Thoracic aorta (tissue), 2 donors: Measurements from ENCODE around the gene PINK1. TPM values are rescaled to one million over a fixed set of nuclear protein-coding genes. Genes with fewer than 3 reads are reported as not detected.

Source experiments
- ATAC-seq: fragments of 150-250 bp; one replicate; pipeline ENCODE4 v1.8.0; 2017; ENCODE audit warnings: low read depth; ENCODE audit not compliant: insufficient number of reproducible peaks, low FRiP score
- DNase-seq: peaks from one replicate; pipeline ENCODE4 v3.0.0-alpha.2; 2020; ENCODE audit warnings: low spot score
- H3K27ac ChIP-seq, 2 donors: fragments of 200-600 bp; sonication (generic); 1 replicate in 1 of 2; 2 replicates in 1 of 2; pipeline ENCODE4 v1.5.1; 2016; ENCODE audit warnings: mild to moderate bottlenecking in 2 of 2, moderate library complexity in 2 of 2
- H3K27me3 ChIP-seq: fragments of 200-600 bp; sonication (generic); replicated peaks from 2 replicates; pipeline ENCODE4 v1.6.0; 2016; ENCODE audit warnings: mild to moderate bottlenecking; ENCODE audit not compliant: insufficient read depth
- H3K36me3 ChIP-seq: fragments of 200-600 bp; sonication (generic); one replicate; pipeline ENCODE4 v1.5.1; 2016
- H3K4me1 ChIP-seq, 2 donors: fragments of 200-600 bp; sonication (generic); 1 replicate in 1 of 2; 2 replicates in 1 of 2; pipeline versions ENCODE4 v1.5.1 to v1.6.0; 2016; ENCODE audit warnings: low read depth in 2 of 2, mild to moderate bottlenecking in 1 of 2; ENCODE audit not compliant: control insufficient read depth in 1 of 2
- H3K4me3 ChIP-seq: fragments of 200-600 bp; sonication (generic); 2 replicates; pipeline ENCODE4 v1.5.1; 2016; ENCODE audit warnings: mild to moderate bottlenecking
- H3K9me3 ChIP-seq: fragments of 200-600 bp; sonication (generic); 2 replicates; pipeline ENCODE4 v1.5.1; 2016
- CTCF ChIP-seq: fragments of 200-600 bp; sonication (generic); IDR thresholded peaks from one replicate; pipeline ENCODE4 v1.5.1; 2019; ENCODE audit warnings: antibody characterized with exemption
- total RNA-seq, 2 donors: library from RNA; depleted of rRNA; stranded (reverse); fragments of >200 nt; gene quantifications; one replicate each; pipeline versions ENCODE4 v1.1.0 to v1.2.3, GENCODE V29; 2016

Gene PINK1
- 100 to 1,000 TPM in 1 of 2 donors, 10 to 100 TPM in 1; 88.4 to 140 TPM for total RNA-seq

GRCh38 chr1:20633190-20634064, at the start of gene PINK1:
Gene PINK1, plus strand, starts transcription at chr1:20633458. Its CDS starts 91 bp downstream, at chr1:20633549.
- Histone ChIP-seq H3K27me3 (no peaks in the 10 kb centered on the region), H3K4me3 (peak within 1 kb of the TSS; percentile 94), H3K27ac (peak within 1 kb of the TSS; percentile 88 to 92), H3K36me3 (peaks cover 10% of the 10 kb centered on the region), H3K4me1 (peaks cover 6 to 13% of the 10 kb centered on the region in 2 donors), H3K9me3 (no peaks in the 10 kb centered on the region)
- ATAC-seq (peak; percentile 83), DNase-seq (peak; percentile 20)
- TF ChIP-seq CTCF = peak; percentile 99

DNA sequence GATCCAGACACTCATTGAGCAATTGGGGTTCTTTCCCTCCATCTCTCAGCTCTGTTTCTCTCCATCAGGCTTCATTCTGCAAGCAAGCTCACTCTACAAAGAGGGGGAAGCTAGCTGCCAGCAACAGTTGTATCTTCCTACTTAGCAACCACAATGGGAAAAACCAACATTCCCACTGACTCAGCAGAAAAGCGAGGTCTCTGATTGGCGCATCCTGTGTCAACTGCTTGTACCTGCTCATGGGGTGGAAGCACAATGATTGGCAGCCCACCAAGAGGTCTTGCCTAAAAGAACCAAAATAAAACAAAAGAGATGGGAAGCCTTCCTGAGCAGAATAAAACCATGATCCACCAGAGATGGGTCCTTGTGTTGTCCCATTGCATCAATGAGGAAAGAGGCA, 48.4 kb upstream of the PINK1 start:
- no peak overlapping the region for H3K4me3 ChIP-seq
- no peaks in the 10 kb centered on the region for H3K27me3 ChIP-seq
- H3K4me1 ChIP-seq = peaks cover 0 to 9% of the 10 kb centered on the region in 2 donors
- DNase-seq = no peak
- no peak for TF ChIP-seq CTCF
- ATAC-seq = no peak
- H3K9me3 ChIP-seq = no peaks in the 10 kb centered on the region
- H3K27ac ChIP-seq = no peak overlapping the region
- no peaks in the 10 kb centered on the region for H3K36me3 ChIP-seq

DNA sequence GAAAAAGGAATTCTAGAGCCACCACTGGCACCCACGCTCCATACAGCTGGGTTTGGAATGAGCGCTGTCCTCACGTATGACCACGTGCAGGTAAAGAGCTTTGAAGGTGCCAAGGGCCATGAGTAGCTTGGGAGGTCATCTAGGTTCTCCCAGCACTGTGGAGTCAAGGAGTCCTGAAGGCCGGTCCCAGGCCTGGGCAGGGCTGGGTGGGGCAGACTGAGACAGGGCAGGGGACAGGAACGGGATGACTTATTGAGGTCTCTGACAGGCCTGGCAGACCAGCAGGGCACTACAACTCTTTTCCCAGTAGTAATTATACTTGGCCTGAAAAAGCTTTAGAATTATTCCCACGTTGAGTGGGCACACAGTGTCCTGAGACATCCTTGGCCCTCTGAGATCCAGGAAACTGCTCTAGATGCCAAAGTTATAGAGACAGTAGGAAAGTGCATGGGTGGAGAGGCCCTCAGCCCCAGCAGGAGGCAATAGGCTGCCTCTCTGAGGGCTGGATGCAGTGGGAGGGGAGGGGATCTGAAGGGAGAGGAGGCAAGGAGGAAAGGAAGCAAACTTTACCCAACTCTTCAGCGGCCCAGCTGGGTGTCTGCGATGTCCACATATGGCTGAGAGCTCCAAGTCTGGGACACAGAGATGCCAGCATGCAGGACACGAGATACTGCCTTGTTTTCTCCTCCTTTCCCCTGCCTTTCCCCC, 46.2 kb upstream of the PINK1 start:
- H3K4me1 ChIP-seq = peaks cover 0 to 9% of the 10 kb centered on the region in 2 donors
- H3K4me3 ChIP-seq = no peak overlapping the region
- H3K27ac ChIP-seq = no peak overlapping the region
- H3K36me3 ChIP-seq = no peaks in the 10 kb centered on the region
- H3K9me3 ChIP-seq = no peaks in the 10 kb centered on the region
- ATAC-seq = no peak
- no peak for DNase-seq
- no peak for TF ChIP-seq CTCF
- H3K27me3 ChIP-seq = no peaks in the 10 kb centered on the region

GRCh38 chr1:20587661-20588053, 45.6 kb upstream of the PINK1 start:
- peak; percentile 59 for ATAC-seq
- DNase-seq = no peak
- Histone ChIP-seq H3K4me1 (peaks cover 0 to 9% of the 10 kb centered on the region in 2 donors), H3K4me3 (no peak overlapping the region), H3K36me3 (no peaks in the 10 kb centered on the region), H3K27ac (no peak overlapping the region), H3K9me3 (no peaks in the 10 kb centered on the region), H3K27me3 (no peaks in the 10 kb centered on the region)
- TF ChIP-seq CTCF = no peak

DNA sequence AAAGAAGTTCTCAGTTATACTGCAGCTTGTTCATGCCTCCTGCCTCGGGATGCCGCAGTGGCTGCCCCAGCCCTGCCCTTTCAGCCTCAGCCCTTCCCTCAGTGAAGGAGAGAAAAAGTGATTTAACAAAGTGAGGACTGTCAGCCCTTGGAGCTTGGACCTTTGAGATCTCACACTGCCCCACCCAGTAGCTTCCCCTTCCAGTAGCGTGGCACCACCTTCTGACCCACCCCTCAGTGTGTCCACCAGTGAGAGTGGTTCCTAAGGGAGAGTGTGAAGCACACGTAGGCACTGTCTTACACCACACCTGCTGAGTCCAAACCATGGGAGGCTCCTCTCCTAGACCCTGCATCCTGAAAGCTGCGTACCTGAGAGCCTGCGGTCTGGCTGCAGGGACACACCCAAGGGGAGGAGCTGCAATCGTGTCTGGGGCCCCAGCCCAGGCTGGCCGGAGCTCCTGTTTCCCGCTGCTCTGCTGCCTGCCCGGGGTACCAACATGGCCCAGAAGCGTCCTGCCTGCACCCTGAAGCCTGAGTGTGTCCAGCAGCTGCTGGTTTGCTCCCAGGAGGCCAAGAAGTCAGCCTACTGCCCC, 44.5 kb upstream of the PINK1 start, which contains the start of gene CDA:
Gene CDA, plus strand, starts transcription at position 464 of the 592 bp plus-strand sequence. Its CDS starts 33 bp downstream, at position 497.
- H3K4me1 ChIP-seq = peaks cover 0 to 9% of the 10 kb centered on the region in 2 donors
- DNase-seq (no peak), ATAC-seq (no peak)
- H3K27ac ChIP-seq = no peak within 1 kb of the TSS
- no peaks in the 10 kb centered on the region for H3K36me3 ChIP-seq
- no peaks in the 10 kb centered on the region for H3K9me3 ChIP-seq
- no peaks in the 10 kb centered on the region for H3K27me3 ChIP-seq
- H3K4me3 ChIP-seq = peak within 1 kb of the TSS; percentile 39
- no peak for TF ChIP-seq CTCF
